Measurements from ENCODE around the gene ALDOA.

DNA sequence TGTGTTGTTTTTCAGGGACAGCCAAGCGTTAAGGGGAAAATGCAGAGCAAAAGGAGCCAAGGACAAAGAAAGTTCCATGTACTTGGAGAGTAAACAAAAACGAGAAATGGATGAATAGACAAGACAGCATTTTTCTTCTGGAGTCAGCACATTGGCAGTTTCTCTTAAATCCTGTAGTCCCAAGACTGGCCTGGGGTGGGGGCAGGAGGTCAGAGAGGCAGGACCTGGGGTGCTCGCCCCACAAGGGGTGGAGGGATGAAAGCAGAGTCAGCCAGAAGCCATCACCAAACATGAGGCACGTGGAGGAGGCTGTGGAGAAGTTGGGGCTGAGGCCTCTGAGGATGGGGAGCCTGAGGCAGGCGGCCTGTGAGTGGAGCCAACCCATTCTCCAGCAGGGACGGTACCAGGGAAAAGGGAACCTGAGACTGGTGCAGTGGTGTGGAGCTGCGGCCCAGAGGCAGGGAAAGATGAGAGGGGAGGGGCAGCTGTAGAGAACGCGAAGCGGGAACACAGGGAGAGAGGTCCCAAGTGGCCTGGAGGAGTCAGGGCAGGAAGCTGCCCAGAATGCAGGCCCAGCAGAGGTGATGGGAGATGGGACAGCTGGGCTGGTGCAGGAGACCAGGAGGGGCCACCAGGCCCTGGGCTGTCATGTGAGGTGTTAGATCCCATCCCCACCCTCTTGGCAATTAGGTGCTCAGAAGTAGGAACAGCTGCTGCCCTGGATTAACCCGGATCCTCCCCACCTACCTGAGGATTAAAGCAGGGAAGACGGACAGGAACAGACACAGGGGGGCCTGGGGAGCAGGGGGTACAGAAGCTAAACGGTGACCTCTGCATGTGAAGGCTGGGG, 37.7 kb upstream of the ALDOA start:
- no peak for TF ChIP-seq EP300 (IDR thresholded peaks at IDR 0.05)
- TF ChIP-seq, protein P1, sequence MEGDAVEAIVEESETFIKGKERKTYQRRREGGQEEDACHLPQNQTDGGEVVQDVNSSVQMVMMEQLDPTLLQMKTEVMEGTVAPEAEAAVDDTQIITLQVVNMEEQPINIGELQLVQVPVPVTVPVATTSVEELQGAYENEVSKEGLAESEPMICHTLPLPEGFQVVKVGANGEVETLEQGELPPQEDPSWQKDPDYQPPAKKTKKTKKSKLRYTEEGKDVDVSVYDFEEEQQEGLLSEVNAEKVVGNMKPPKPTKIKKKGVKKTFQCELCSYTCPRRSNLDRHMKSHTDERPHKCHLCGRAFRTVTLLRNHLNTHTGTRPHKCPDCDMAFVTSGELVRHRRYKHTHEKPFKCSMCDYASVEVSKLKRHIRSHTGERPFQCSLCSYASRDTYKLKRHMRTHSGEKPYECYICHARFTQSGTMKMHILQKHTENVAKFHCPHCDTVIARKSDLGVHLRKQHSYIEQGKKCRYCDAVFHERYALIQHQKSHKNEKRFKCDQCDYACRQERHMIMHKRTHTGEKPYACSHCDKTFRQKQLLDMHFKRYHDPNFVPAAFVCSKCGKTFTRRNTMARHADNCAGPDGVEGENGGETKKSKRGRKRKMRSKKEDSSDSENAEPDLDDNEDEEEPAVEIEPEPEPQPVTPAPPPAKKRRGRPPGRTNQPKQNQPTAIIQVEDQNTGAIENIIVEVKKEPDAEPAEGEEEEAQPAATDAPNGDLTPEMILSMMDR (IDR thresholded peaks at IDR 0.05), result no peak
